NCI-H146 (cell line): ENCODE data around the gene USP3.
A peak's percentile ranks its signal among the peaks of the same experiment; 100 is the strongest.
"Not testable (repeated sequence)": the region's sequence is repeated elsewhere in the genome, so short reads cannot be mapped to it uniquely, and the experiment has no call there.

Source experiments
- DNase-seq: peaks from one replicate; lab custom pipeline; 2025; lab: John Stamatoyannopoulos, UW

Gene USP3

DNA sequence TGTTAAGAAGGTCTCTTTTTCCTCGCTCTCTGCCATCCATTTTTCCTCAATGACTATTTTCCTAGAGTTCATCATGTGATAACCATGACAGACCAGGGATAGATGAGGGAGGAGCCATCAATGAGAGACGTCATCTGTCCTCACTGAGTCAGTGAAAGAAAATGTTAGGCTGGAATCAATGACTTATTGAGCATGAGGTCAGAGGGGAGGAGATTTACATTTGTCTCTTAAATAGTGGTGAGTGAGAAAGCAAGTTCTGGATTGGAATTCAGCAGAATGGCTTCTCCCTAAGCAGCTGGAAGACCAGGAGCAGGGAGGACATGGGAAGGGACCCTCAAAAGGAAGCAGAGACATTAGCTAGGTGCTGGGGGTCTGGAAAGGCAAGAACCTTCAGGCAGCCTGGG is 28.2 kb upstream of the USP3 start:
- no peak for DNase-seq

- no peak for DNase-seq
Measured at GRCh38 chr15:63478243-63478642, 26.1 kb upstream of the USP3 start.

- no peak for DNase-seq
Measured at GRCh38 chr15:63480441-63480821, 24.0 kb upstream of the USP3 start.

DNA sequence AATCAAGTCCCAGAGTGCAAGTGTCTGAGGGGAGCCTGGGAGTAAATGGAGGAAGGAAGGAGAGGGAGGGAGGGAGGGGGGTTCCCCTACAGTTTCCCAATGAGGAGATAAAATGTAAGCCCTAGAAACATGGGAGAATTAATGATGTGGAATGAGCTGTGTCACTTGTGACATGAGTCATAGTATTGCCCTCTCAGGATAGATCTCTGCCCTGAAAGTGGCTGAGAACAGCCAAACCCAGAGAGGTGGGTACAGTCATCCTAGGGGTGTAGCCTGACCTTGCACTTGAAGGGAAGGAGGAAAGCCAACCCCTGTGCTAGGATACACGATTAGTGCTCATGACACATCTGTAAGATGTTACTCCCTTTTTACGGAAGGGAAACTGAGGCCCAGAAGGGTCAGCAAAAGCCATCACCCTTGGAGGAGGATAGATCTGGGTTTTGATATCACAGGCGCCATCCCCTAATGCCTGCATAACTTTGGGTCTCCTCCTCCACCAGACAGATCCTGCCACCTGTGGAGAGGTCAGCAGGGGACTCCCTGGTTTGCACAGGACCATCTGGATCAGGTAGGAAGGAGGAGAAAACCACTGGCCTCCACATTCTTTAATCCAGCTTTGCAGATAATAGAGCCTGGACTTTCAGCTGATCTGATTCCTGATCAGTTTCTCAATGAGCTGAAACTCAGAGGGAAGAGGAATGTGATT is 23.1 kb upstream of the USP3 start:
- DNase-seq = no peak

DNA sequence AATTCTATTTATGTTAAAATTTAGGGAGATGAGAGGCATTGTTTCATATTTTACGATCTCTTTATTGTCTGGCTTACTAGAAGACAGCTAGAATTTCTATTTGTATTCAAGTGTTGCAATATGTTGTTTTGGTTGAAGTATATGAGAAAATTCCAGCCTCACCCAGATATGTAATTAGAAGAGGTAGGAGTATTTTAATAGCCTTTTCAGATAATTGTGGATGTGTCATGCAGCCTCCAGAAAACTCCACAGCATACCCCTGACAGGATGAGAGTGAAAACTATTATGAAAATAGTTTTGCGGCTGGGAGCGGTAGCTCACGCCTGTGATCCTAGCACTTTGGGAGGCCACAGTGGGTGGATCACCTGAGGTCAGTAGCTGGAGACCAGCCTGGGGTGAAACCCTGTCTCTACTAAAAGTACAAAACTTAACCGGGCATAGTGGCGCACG is 21.5 kb upstream of the USP3 start:
- DNase-seq = no peak

DNA sequence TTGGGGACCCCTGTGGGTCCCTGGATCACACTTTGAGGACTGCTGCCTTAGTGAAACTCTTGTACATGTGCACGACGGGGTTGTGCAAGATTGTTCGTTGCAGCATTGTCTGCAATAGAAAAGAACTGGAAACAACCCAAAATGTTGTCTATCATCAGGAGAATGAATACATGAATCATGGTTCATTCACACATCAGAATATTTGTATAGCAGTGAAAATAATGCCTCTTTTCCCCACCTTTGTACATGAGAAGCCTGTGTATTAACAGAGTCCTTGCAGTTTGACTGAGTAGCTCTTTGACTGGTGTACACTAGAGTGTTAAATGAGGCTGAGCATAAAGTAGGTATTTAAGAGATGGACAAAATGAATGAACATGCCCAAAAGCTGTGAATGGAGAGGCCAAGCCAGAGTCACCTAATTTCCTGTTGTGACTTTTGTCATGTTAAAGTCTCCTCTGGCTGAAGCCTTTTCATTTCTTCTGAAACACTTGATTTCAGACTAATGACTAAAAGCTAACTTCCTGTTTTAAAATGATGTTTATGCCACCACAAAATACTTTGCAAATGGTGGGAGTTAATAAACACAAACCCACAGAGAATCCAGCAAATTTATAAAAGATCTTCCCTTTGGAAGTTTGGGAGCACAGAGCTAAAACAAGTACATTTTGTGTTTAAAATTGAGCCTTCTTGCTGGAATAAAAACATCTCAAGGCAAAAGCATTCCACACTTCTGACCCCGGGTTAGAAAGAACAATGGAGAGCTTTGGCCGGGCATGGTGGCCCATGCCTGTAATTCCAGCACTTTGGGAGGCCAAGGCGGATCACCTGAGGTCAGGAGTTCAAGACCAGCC is 20.6 kb upstream of the USP3 start:
- DNase-seq = no peak

GRCh38 chr15:63484433-63485186 is 19.8 kb upstream of the USP3 start:
- no peak for DNase-seq

DNA sequence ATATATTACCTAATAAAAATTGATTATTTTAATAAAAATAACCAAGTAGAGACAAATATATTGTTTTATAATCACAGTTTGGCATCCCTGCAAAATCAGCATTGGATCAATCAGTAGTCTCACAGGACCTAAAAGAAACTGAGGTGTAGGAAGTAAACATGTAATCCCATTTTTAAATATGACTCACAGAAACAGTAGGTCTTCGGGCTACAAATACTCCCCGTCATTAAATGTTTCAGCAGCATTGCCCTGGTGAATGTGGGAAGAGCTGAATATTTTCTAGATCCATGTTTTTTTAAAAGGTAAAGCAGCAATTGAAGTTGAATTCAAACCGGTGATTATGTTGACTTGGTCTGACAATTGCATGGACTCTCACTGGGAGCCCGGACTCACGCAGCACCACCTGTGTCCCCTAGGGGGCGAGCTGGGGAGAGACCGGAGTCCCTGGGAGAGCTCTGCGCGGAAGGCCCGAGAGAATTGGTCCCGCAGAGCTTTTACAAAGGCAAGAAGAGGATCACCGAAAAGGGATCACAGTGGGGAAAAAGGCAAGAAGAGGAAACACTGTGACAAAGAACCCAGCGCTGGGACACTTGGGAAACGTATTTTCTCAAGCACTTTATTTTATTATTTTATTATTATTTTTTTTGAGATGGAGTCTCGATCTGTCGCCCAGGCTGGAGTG is 17.2 kb upstream of the USP3 start:
- DNase-seq = peak; percentile 68

DNA sequence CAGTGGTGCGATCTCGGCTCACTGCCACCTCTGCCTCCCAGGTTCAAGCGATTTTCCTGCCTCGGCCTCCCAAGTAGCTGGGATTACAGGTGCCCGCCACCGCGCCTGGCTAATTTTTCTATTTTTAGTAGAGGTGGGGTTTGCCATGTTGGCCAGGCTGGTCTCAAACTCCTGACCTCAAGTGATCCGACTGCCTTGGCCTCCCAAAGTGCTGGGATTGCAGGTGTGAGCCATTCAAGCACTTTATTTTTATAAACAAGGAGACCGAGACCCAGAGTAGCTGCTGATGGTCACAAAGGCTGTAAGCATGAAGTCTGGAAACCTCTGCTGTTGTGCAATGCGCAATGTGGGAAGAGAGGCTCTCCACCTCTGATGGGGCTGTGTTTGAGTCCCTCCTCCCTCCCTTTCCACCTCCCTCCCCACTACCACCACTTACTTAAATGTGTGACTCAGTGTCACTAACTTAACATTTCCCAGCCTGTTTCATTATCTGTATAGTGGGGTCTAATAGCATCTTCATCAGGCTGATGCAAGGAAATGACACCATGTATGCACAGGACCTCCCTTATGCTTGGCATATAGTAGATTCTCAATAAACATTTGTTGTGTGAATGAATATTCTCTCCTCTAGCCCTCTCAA is 16.5 kb upstream of the USP3 start:
- not testable (repeated sequence) for DNase-seq

GRCh38 chr15:63488398-63488960 is 15.9 kb upstream of the USP3 start:
- DNase-seq = no peak

DNA sequence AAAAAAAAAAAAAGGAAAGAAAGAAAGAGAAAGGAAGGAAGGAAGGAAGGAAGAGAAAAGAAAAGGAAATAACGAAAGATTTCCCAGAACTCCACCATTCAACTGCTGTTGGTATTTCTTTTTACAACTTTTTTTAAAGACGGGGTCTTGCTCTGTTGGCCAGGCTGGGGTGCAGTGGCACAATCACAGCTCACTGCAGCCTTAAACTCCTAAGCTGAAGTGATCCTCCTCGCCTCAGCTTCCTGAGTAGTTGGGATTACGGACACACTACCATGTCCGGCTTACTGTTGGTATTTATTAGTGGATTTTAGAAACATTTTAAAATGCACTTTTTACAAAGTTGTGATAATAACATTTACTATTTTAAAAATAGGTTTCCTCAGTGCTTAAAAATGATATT is 15.0 kb upstream of the USP3 start:
- DNase-seq = no peak

DNA sequence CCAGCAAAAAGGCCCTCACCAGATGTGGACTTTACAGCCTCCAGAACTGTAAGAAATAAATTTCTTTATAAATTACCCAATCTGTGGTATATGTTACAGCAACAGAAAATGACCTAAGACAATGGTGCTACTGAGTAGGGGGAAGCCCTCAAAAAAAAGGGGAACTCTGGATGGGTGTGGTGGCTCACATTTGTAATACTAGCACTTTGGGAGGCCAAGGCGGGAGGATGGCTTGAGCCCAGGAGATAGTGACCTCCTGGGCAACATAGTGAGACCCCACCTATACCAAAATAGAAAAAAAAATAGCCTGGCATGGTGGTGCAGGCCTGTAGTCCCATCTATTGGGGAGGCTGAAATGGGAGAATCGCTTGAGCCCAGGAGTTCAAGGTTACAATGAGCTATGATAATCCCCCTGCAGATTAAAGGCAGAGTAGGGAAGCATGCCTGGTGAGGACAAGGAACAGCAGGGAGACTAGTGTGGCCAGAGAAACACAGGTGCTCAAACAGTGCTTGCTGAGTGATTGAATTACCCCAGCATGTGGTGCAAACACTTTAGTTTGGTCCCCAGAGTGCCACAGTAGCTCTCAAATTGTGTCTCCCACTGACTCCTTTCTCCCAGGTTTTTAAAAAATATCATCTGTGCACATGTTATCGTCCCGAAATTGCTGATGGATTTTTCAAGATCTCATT is 13.9 kb upstream of the USP3 start:
- peak; percentile 92 for DNase-seq

DNA sequence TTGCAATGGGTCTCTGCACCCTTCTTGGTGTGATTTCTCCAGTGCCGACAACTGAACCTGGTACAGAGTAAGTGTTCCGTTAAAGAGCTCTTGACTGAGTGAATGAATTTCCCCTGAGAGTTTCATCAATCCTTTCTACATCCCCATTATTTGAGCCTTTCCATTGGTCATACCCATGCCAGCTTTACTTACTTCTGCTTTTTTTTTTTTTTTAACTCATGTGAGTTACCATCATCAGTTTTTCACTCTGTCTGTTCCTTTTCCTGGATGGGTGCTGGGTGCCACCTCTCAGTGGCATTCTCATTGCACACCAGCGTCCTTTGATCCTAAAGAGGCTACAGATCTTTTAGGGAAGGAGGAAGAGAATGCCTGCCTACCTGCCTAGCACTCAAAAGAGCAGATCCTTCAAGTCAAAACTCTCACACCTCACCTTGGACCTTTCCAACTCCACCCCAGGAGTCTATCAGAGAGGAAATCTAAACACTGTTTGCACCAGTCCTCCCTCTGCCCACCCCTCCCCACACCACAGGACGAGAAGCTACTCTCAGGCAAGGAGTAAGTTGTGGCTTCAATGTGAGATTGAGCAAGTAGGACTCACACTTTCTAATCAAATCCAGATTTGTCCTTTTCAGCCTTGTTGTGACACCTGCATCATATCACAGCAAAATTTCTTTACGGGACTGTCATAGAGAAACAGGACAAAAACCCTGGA is 13.1 kb upstream of the USP3 start:
- DNase-seq = peak; percentile 27

DNA sequence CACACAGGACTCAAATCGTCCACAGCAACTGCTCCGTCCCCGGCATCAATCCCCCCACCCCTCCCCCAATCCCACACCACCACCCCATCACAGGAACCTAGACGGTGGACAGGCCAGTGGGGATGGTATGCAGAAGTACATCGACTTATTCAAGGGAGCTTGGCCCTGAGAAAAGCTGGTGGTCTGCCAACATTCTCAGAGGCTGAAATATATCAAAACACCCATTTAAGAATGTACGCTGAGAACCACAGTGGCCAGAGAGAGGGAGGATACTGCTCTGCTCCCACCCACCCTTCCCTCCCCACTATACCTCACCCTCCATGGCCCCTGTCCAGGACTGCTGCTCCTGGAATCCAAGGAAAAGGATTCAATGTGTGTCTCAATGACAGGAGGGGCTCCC is 12.4 kb upstream of the USP3 start:
- DNase-seq = no peak

DNA sequence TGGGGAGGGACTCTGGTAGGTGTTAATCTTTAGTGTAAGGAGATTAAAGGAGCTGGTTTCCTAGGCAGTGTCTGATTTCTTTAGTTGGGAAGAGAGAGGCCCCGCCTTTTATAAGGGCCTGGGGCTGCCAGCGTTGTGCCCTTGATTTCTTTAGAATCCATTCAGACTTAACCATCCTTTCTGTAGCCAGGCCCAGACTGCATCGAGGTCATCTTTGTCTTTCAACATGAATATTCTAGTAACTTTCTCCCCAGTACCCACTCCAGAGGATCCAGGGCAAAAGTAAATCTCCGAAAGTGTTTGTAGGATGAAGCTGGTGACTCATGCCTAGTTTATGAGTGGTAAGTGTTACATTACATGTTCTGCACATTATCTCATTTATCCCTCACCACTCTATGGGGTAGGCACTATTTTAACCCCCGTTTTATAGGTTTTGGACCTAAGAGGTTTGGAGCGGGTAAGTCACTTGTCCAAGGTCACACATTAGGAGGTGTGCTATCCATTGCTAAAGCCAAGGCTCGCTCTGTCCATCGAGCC is 11.8 kb upstream of the USP3 start:
- no peak for DNase-seq

DNA sequence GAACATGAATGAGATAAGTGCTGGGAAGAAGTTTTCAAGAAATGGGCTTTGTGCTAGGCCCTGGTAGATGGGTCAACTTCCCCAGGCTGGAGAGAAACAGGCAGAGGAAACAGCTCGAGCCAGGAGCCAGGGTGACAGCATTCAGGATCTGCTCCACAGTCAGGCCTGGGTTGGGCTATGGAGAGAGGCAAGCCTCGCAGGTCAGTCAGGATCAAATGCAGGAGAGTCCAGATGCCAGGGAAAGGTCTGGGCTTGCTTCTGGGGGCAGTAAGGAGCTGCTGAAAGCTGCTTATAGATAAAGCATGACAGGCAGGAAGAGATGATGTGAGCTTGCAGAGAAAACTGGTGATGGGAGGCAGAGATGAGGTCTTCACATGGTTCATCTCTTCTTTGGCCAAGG is 11.0 kb upstream of the USP3 start:
- DNase-seq = no peak

DNA sequence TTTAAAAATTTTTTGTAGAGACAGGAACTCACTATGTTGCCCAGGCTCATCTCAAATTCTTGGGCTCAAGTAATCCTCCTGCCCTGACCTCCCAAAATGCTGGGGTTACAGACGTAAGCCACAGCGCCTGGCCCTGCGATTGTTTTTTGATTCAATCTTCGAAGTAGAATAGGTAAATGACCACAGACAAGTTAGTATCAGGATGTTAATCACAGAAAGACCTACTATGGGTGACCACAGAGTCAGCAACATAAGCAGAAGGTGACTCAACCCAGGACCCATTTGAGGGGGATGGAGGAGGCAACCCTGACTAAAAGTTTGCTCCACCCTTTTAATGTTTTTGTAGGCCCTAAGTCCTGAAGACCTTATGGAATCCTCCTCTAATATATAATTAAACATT is 10.0 kb upstream of the USP3 start:
- DNase-seq = no peak

GRCh38 chr15:63495343-63495742 is 9.1 kb upstream of the USP3 start:
- DNase-seq = no peak

- DNase-seq = peak; percentile 10
Measured at GRCh38 chr15:63495780-63496488, 8.5 kb upstream of the USP3 start.
